Gastrocnemius medialis (tissue), 4 donors: Measurements from ENCODE around the gene SLC35F6. TPM values are rescaled to one million over a fixed set of nuclear protein-coding genes. Genes with fewer than 3 reads are reported as not detected.

Experiments used
- ATAC-seq, 2 donors: fragments of 150-250 bp; one replicate each; pipeline ENCODE4 v1.9.1; 2016
- DNase-seq, 2 donors: peaks; one replicate each; pipeline ENCODE4 v3.0.0-alpha.2; 2019
- H3K27ac ChIP-seq, 4 donors: fragments of 200-600 bp; sonication (generic); 1 replicate in 1 of 4; 2 replicates in 3 of 4; pipeline ENCODE4 v1.5.1; 2016 to 2018; ENCODE audit warnings: mild to moderate bottlenecking in 2 of 4, moderate library complexity in 1 of 4
- H3K27me3 ChIP-seq, 3 donors: fragments of 200-600 bp; sonication (generic) in 2 of 3; 1 replicate in 1 of 3; 2 replicates in 2 of 3; pipeline versions ENCODE4 v1.5.1 to v1.6.0; 2016 to 2019; ENCODE audit warnings: mild to moderate bottlenecking in 1 of 3, moderate library complexity in 1 of 3
- H3K36me3 ChIP-seq, 2 donors: fragments of 200-600 bp; sonication (generic) in 1 of 2; one replicate each; pipeline ENCODE4 v1.5.1; 2017 to 2018
- H3K4me1 ChIP-seq, 2 donors: fragments of 200-600 bp; sonication (generic) in 1 of 2; one replicate each; pipeline ENCODE4 v1.5.1; 2016 to 2017; ENCODE audit warnings: mild to moderate bottlenecking in 2 of 2
- H3K4me3 ChIP-seq, 4 donors: fragments of 200-600 bp; sonication (generic) in 3 of 4; 1 replicate in 1 of 4; 2 replicates in 3 of 4; pipeline ENCODE4 v1.5.1; 2016 to 2019; ENCODE audit warnings: mild to moderate bottlenecking in 2 of 4
- H3K9me3 ChIP-seq, 3 donors: fragments of 200-600 bp; sonication (generic) in 2 of 3; 1 replicate in 1 of 3; 2 replicates in 2 of 3; pipeline ENCODE4 v1.5.1; 2016 to 2019
- CTCF ChIP-seq, 5 experiments: fragments of 450-650 bp in 3 of 5; fragments of 200-600 bp in 2 of 5; sonication (generic) in 2 of 5; IDR thresholded peaks in 4 of 5; conservative IDR thresholded peaks in 1 of 5; 1 replicate in 4 of 5; 2 replicates in 1 of 5; pipeline ENCODE4 v1.5.1; 2016 to 2019; ENCODE audit warnings: antibody characterized with exemption in 5 of 5, mild to moderate bottlenecking in 3 of 5, moderate library complexity in 3 of 5
- POLR2A ChIP-seq, 2 donors: fragments of 450-650 bp; IDR thresholded peaks; one replicate each; pipeline ENCODE4 v1.6.1; 2017; ENCODE audit warnings: antibody characterized with exemption in 2 of 2, mild to moderate bottlenecking in 2 of 2, moderate library complexity in 2 of 2
- in situ Hi-C, 4 donors: fragments of 200-750 bp; cut with MboI; loops; one replicate each; pipeline versions ENCODE4 v1.15.0 to v1.8.0; 2017; ENCODE audit warnings: low sequenced_read_pairs in 4 of 4
- intact Hi-C: fragments of 100-400 bp; cut with DNase I; formaldehyde crosslinking; loops from one replicate; pipeline ENCODE4 v1.15.1; 2023; ENCODE audit warnings: low total_unique reads
- total RNA-seq, 4 donors: library from RNA; depleted of rRNA; stranded (reverse); fragments of >200 nt; gene quantifications; one replicate each; pipeline versions ENCODE4 v1.1.0 to v1.2.3, GENCODE V29; 2016

SLC35F6 gene
- total RNA-seq, 4 donors from 2014 or later: 37.8 to 54.5 (median 45.9) TPM

GRCh38 chr2:26784570-26785234 is 20.6 kb downstream of the SLC35F6 start:
- in situ Hi-C loops (no loop called here), intact Hi-C loops (loop anchor here (1.0 to 5.0 kb wide), 3 partner anchors 12 to 288 kb away; partner anchors contain the start of genes OST4 and SLC35F6)
- DNase-seq: no peak
- peaks cover 7 to 13% of the 10 kb centered on the region in 2 donors for H3K4me1 ChIP-seq
- peaks cover 0 to 7% of the 10 kb centered on the region in 2 donors for H3K36me3 ChIP-seq
- no peak for TF ChIP-seq POLR2A (IDR thresholded peaks at IDR 0.05)
- TF ChIP-seq CTCF (IDR thresholded peaks at IDR 0.05 in 4 of 5, conservative IDR thresholded peaks at IDR 0.05 in 1 of 5): no peak
- no peak for ATAC-seq
- peak overlapping the region in 2 of 4 donors; percentile 24 to 59 for H3K4me3 ChIP-seq
- no peak overlapping the region for H3K27ac ChIP-seq
- peaks cover 0 to 10% (median 0%) of the 10 kb centered on the region in 3 donors for H3K27me3 ChIP-seq
- no peaks in the 10 kb centered on the region for H3K9me3 ChIP-seq

GRCh38 chr2:26785431-26786206 is 21.5 kb downstream of the SLC35F6 start, which contains the start of gene CENPA:
CENPA (plus strand) TSS chr2:26786056; CDS start chr2:26786197, 141 bp downstream.
- peaks cover 0 to 10% (median 0%) of the 10 kb centered on the region in 3 donors for H3K27me3 ChIP-seq
- in situ Hi-C loops: no loop called here
- H3K36me3 ChIP-seq: no peaks in the 10 kb centered on the region
- DNase-seq: peak; percentile 97 to 98
- ATAC-seq: peak; percentile 100
- peaks cover 7 to 13% of the 10 kb centered on the region in 2 donors for H3K4me1 ChIP-seq
- TF ChIP-seq POLR2A (IDR thresholded peaks at IDR 0.05) (peak; percentile 7 to 27), CTCF (IDR thresholded peaks at IDR 0.05 in 4 of 5, conservative IDR thresholded peaks at IDR 0.05 in 1 of 5) (peak in 3 of 5 experiments; percentile 40 to 56 (median 45))
- peak within 1 kb of the TSS; percentile 6 to 47 (median 38) for H3K27ac ChIP-seq
- H3K9me3 ChIP-seq: no peaks in the 10 kb centered on the region
- intact Hi-C loops: loop anchor here (1.0 to 5.0 kb wide), 3 partner anchors 13 to 287 kb away; partner anchors contain the start of genes OST4 and SLC35F6
- peak within 1 kb of the TSS; percentile 59 to 90 (median 70) for H3K4me3 ChIP-seq

GRCh38 chr2:26786207-26787028 is 22.3 kb downstream of the SLC35F6 start:
- TF ChIP-seq POLR2A (IDR thresholded peaks at IDR 0.05): no peak
- no peak for TF ChIP-seq CTCF (IDR thresholded peaks at IDR 0.05 in 4 of 5, conservative IDR thresholded peaks at IDR 0.05 in 1 of 5)
- Histone ChIP-seq H3K27me3 (peaks cover 0 to 10% (median 0%) of the 10 kb centered on the region in 3 donors), H3K4me1 (peaks cover 7 to 13% of the 10 kb centered on the region in 2 donors), H3K27ac (peak overlapping the region in 1 of 4 donors; percentile 6), H3K4me3 (peak overlapping the region; percentile 59 to 90 (median 70)), H3K9me3 (no peaks in the 10 kb centered on the region), H3K36me3 (no peaks in the 10 kb centered on the region)
- ATAC-seq (no peak), DNase-seq (no peak)
- intact Hi-C loops (loop anchor here (5.0 kb wide), 1 partner anchor 286 kb away; the partner anchor contains the start of gene OST4), in situ Hi-C loops (no loop called here)

- Histone ChIP-seq H3K27ac (no peak overlapping the region), H3K4me1 (no peaks in the 10 kb centered on the region), H3K27me3 (no peaks in the 10 kb centered on the region), H3K36me3 (no peaks in the 10 kb centered on the region), H3K4me3 (no peak overlapping the region), H3K9me3 (no peaks in the 10 kb centered on the region)
- in situ Hi-C loops (no loop called here), intact Hi-C loops (no loop called here)
- no peak for ATAC-seq
- DNase-seq: no peak
- TF ChIP-seq CTCF (IDR thresholded peaks at IDR 0.05 in 4 of 5, conservative IDR thresholded peaks at IDR 0.05 in 1 of 5): no peak
- no peak for TF ChIP-seq POLR2A (IDR thresholded peaks at IDR 0.05)
Measured at GRCh38 chr2:26792720-26793119, 28.6 kb downstream of the SLC35F6 start.
